Heart right ventricle (tissue), 16 donors: ENCODE data around the gene BTG3. TPM values are rescaled to one million over a fixed set of nuclear protein-coding genes. Genes with fewer than 3 reads are reported as not detected.

Experiments
- ATAC-seq, 8 donors: fragments of 200-7000 bp; cut with Tn5 transposase; one replicate each; pipeline ENCODE4 v1.9.1; 2020; ENCODE audit warnings: mild to moderate bottlenecking in 8 of 8, moderate library complexity in 8 of 8, moderate number of reproducible peaks in 1 of 8
- DNase-seq, 2 donors: peaks; one replicate each; pipeline ENCODE4 v3.0.0-alpha.2; 2020
- H3K27ac ChIP-seq, 10 donors: fragments of 200-600 bp; sonication (generic) in 2 of 10; one replicate each; pipeline versions ENCODE4 v1.5.0 to v1.8.0; 2020 to 2022; ENCODE audit warnings: mild to moderate bottlenecking in 3 of 10
- H3K27me3 ChIP-seq, 7 donors: fragments of 200-600 bp; one replicate each; pipeline ENCODE4 v1.8.0; 2021 to 2022; ENCODE audit warnings: mild to moderate bottlenecking in 2 of 7
- H3K36me3 ChIP-seq, 9 donors: fragments of 200-600 bp; sonication (generic) in 1 of 9; one replicate each; pipeline versions ENCODE4 v1.5.0 to v1.8.0; 2020 to 2022; ENCODE audit warnings: mild to moderate bottlenecking in 2 of 9
- H3K4me1 ChIP-seq, 9 donors: fragments of 200-600 bp; sonication (generic) in 1 of 9; one replicate each; pipeline versions ENCODE4 v1.5.0 to v1.8.0; 2020 to 2022; ENCODE audit warnings: mild to moderate bottlenecking in 4 of 9
- H3K4me3 ChIP-seq, 10 donors: fragments of 200-600 bp; sonication (generic) in 2 of 10; one replicate each; pipeline versions ENCODE4 v1.5.0 to v1.8.0; 2020 to 2022; ENCODE audit warnings: mild to moderate bottlenecking in 7 of 10, moderate library complexity in 2 of 10
- H3K9me3 ChIP-seq, 11 donors: fragments of 200-600 bp in 10 of 11; sonication (generic) in 2 of 11; one replicate each; pipeline versions ENCODE4 v1.5.0 to v1.8.0; 2013 to 2022; ENCODE audit warnings: mild to moderate bottlenecking in 2 of 11, control low read depth in 1 of 11, moderate library complexity in 1 of 11
- CTCF ChIP-seq, 9 donors: fragments of 200-600 bp; sonication (generic) in 2 of 9; IDR thresholded peaks; one replicate each; pipeline versions ENCODE4 v1.5.0 to v1.8.0; 2021 to 2022; ENCODE audit warnings: antibody characterized with exemption in 9 of 9, mild to moderate bottlenecking in 5 of 9, moderate library complexity in 1 of 9
- WGBS, 2 donors: extraction: QIAGEN DNeasy Blood & Tissue Kit; methylation state at CpG; one replicate each; pipeline ENCODE4 v1.1.7; 2013; ENCODE audit warnings: inconsistent platforms in 1 of 2; 5-methylcytosine and 5-hydroxymethylcytosine counted together
- intact Hi-C, 10 donors: fragments of 100-400 bp; cut with DNase I; formaldehyde crosslinking; loops; one replicate each; pipeline versions ENCODE4 v1.11.1 to v1.14.2; 2022
- polyA plus RNA-seq, 2 donors: library from polyadenylated mRNA; stranded (reverse); fragments of 200-250 nt; gene quantifications; one replicate each; pipeline ENCODE4 v1.2.3, GENCODE V29; 2013
- total RNA-seq, 10 donors: library from RNA; stranded (reverse); fragmentation: NEBNext Ultra II Directional in 3 of 10; extraction: Animal tissue kit (Norgen Biotek cat#: 25700) in 3 of 10; gene quantifications; one replicate each; pipeline versions ENCODE4 v1.2.1 to v1.2.4, GENCODE V29; 2021 to 2023
- donor health status: Arrhythmogenic right ventricular cardiomyopathy.
- donor health status: ischemic (EF 13 %, LVEDD 7.1; RV severe dilation, severe dysfunction).
- donor health status: healthy with polysubstance abuse.
- donor health status: DM: no; HTN: yes; CAD: no.
- donor health status: DM: no; HTN: no; CAD: no.
- donor health status: ischemic (EF 25% LVEDD 6.9; RV normal size, moderate dysfunction).
- donor health status: ischemic (EF 25% LVEDD 5.7; RV mildly dilated, moderate dysfunction).
- donor health status: healthy.
- donor health status: DM: yes; HTN: yes; CAD: no.
- donor health status: Ischemic cardiomyopathy.
- donor health status: ischemic (EF 35%, LVEDD 5.7; RV mildly dilated, moderate dysfunction).
- donor health status: nonischemic (EF 11% LVEDD 7.7; RV severe dilation, severe dysfunction).
- donor health status: DM: yes; HTN: yes; CAD: no.
- donor health status: PGD.
- donor health status: ischemic (EF 29% LVEDD 5.4; RV normal size, mild dysfunction).
- donor health status: nonischemic (EF 23%, LVEDD 6.1; RV moderate dilation, normal function).

The BTG3 gene
- total and polyA plus RNA-seq, 12 donors = 2.4 to 13.2 (median 5.5) TPM

- H3K27ac ChIP-seq = no peak overlapping the region
- DNase-seq (peak in 1 of 2 donors; percentile 11), ATAC-seq (no peak)
- H3K27me3 ChIP-seq = no peaks in the 10 kb centered on the region
- H3K9me3 ChIP-seq = no peaks in the 10 kb centered on the region
- intact Hi-C loops = loop anchor here in 9 of 10 donors (1.0 to 10.0 kb wide), 4 partner anchors 71 to 199 kb away; partner anchors contain the start of gene CXADR (in 1 of the 9)
- WGBS, 2 donors = 3 to 11% methylated on average over 3 of the region's 3 CpGs
- peaks cover 0 to 3% (median 0%) of the 10 kb centered on the region in 9 donors for H3K4me1 ChIP-seq
- H3K4me3 ChIP-seq = no peak overlapping the region
- no peaks in the 10 kb centered on the region for H3K36me3 ChIP-seq
- TF ChIP-seq CTCF (IDR thresholded peaks at IDR 0.05) = peak; percentile 11 to 77 (median 68)
Measured at GRCh38 chr21:17585875-17586450, 26.7 kb downstream of the BTG3 start.

GRCh38 chr21:17583898-17584297 lies 28.8 kb downstream of the BTG3 start:
- 75 to 86% methylated on average over 3 of the region's 3 CpGs for WGBS, 2 donors

GRCh38 chr21:17580319-17580718 lies 32.4 kb downstream of the BTG3 start:
- Histone ChIP-seq H3K9me3 (no peaks in the 10 kb centered on the region), H3K4me1 (peaks cover 0 to 8% (median 0%) of the 10 kb centered on the region in 9 donors), H3K4me3 (no peak overlapping the region), H3K36me3 (no peaks in the 10 kb centered on the region), H3K27ac (no peak overlapping the region), H3K27me3 (no peaks in the 10 kb centered on the region)
- ATAC-seq (no peak), DNase-seq (no peak)
- intact Hi-C loops = loop anchor here in 3 of 10 donors (2.0 to 10.0 kb wide), 4 partner anchors 66 to 193 kb away; partner anchors contain the start of gene CXADR (in 1 of the 3)
- 92 to 95% methylated on average over 8 of the region's 8 CpGs for WGBS, 2 donors
- TF ChIP-seq CTCF (IDR thresholded peaks at IDR 0.05) = no peak

More at GRCh38 chr21:17583898-17584297, 28.8 kb downstream of the BTG3 start:
- DNase-seq (no peak), ATAC-seq (no peak)
- Histone ChIP-seq H3K27ac (no peak overlapping the region), H3K4me1 (peaks cover 0 to 3% (median 0%) of the 10 kb centered on the region in 9 donors), H3K4me3 (no peak overlapping the region), H3K27me3 (no peaks in the 10 kb centered on the region), H3K9me3 (no peaks in the 10 kb centered on the region), H3K36me3 (no peaks in the 10 kb centered on the region)
- no peak for TF ChIP-seq CTCF (IDR thresholded peaks at IDR 0.05)
- intact Hi-C loops = loop anchor here in 6 of 10 donors (2.0 to 10.0 kb wide), 4 partner anchors 69 to 197 kb away; partner anchors contain the start of gene CXADR (in 1 of the 6)

GRCh38 chr21:17578876-17579275 lies 33.8 kb downstream of the BTG3 start:
- intact Hi-C loops = loop anchor here in 1 of 10 donors (10.0 kb wide), 1 partner anchor 174 kb away; no protein-coding TSS in a partner anchor
- H3K4me1 ChIP-seq = peaks cover 0 to 8% (median 0%) of the 10 kb centered on the region in 9 donors
- no peaks in the 10 kb centered on the region for H3K9me3 ChIP-seq
- H3K36me3 ChIP-seq = no peaks in the 10 kb centered on the region
- ATAC-seq (no peak), DNase-seq (no peak)
- no peak for TF ChIP-seq CTCF (IDR thresholded peaks at IDR 0.05)
- no peaks in the 10 kb centered on the region for H3K27me3 ChIP-seq
- 71 to 81% methylated on average over 2 of the region's 2 CpGs for WGBS, 2 donors
- H3K27ac ChIP-seq = no peak overlapping the region
- no peak overlapping the region for H3K4me3 ChIP-seq
